MM.1S (cell line): ENCODE data around the gene AGTRAP.

Source experiments
- CTCF ChIP-seq: fragments of 300-600 bp; sonication (generic); IDR thresholded peaks from 2 replicates; pipeline ENCODE4 v1.5.1; 2016; ENCODE audit warnings: antibody characterized with exemption, low read length, mixed read lengths
- EZH2 ChIP-seq: fragments of 300-600 bp; sonication (generic); optimal IDR thresholded peaks from 2 replicates; pipeline ENCODE3; 2017; ENCODE audit warnings: low read depth, mild to moderate bottlenecking, antibody characterized with exemption, low read length, mixed read lengths

- TF ChIP-seq CTCF, result no peak
- no peak for TF ChIP-seq EZH2
Observed at GRCh38 chr1:11720525-11720924, 15.4 kb upstream of the AGTRAP start.
